Erythroblast (primary cell): ENCODE data around the gene CFAP97D1.
"Not testable (repeated sequence)": the region's sequence is repeated elsewhere in the genome, so short reads cannot be mapped to it uniquely, and the experiment has no call there.

ENCODE experiments used
- GATA1 ChIP-seq: IDR thresholded peaks from 2 replicates; pipeline ENCODE4 v1.6.1; 2011; ENCODE audit warnings: low read depth, mild to moderate bottlenecking, control low read depth, low read length, moderate library complexity
- POLR2A ChIP-seq: IDR thresholded peaks from 2 replicates; pipeline ENCODE4 v1.6.1; 2011; ENCODE audit warnings: mild to moderate bottlenecking, low read length

- TF ChIP-seq POLR2A, GATA1: not testable (repeated sequence)
Observed at GRCh38 chr17:43792668-43793067, 12.4 kb downstream of the CFAP97D1 start.
